Heart left ventricle (tissue), 16 donors: Measurements from ENCODE around the gene EML6. TPM values are rescaled to one million over a fixed set of nuclear protein-coding genes. Genes with fewer than 3 reads are reported as not detected.

Experiments
- ATAC-seq, 4 donors: fragments of 200-7000 bp; cut with Tn5 transposase; one replicate each; pipeline ENCODE4 v1.9.1; 2020 to 2022; ENCODE audit warnings: moderate library complexity in 4 of 4, mild to moderate bottlenecking in 3 of 4, moderate number of reproducible peaks in 1 of 4
- DNase-seq, 5 donors: peaks; one replicate each; pipeline ENCODE4 v3.0.0-alpha.2; 2020
- H3K27ac ChIP-seq, 12 donors: fragments of 200-600 bp; sonication (generic) in 4 of 12; one replicate each; pipeline versions ENCODE4 v1.5.0 to v1.8.0; 2016 to 2022; ENCODE audit warnings: mild to moderate bottlenecking in 2 of 12
- H3K27me3 ChIP-seq, 9 donors: fragments of 200-600 bp; sonication (generic) in 2 of 9; one replicate each; pipeline versions ENCODE4 v1.5.1 to v1.8.0; 2016 to 2022; ENCODE audit warnings: mild to moderate bottlenecking in 3 of 9
- H3K36me3 ChIP-seq, 9 donors: fragments of 200-600 bp; sonication (generic) in 2 of 9; one replicate each; pipeline versions ENCODE4 v1.5.0 to v1.8.0; 2018 to 2022; ENCODE audit warnings: mild to moderate bottlenecking in 2 of 9
- H3K4me1 ChIP-seq, 12 donors: fragments of 200-600 bp; sonication (generic) in 4 of 12; one replicate each; pipeline versions ENCODE4 v1.5.0 to v1.8.0; 2016 to 2022; ENCODE audit warnings: mild to moderate bottlenecking in 3 of 12
- H3K4me3 ChIP-seq, 12 donors: fragments of 200-600 bp; sonication (generic) in 4 of 12; one replicate each; pipeline versions ENCODE4 v1.5.0 to v1.8.0; 2017 to 2022; ENCODE audit warnings: mild to moderate bottlenecking in 9 of 12, moderate library complexity in 4 of 12
- H3K9me3 ChIP-seq, 12 donors: fragments of 200-600 bp; sonication (generic) in 4 of 12; one replicate each; pipeline versions ENCODE4 v1.5.0 to v1.8.0; 2016 to 2022; ENCODE audit warnings: mild to moderate bottlenecking in 1 of 12
- CTCF ChIP-seq, 12 donors: fragments of 200-600 bp; sonication (generic) in 4 of 12; IDR thresholded peaks; one replicate each; pipeline versions ENCODE4 v1.5.0 to v1.8.0; 2018 to 2022; ENCODE audit warnings: antibody characterized with exemption in 12 of 12, mild to moderate bottlenecking in 5 of 12
- POLR2A ChIP-seq, 2 donors: fragments of 450-650 bp; IDR thresholded peaks; one replicate each; pipeline ENCODE4 v1.6.1; 2017; ENCODE audit warnings: antibody characterized with exemption in 2 of 2, mild to moderate bottlenecking in 2 of 2, moderate library complexity in 2 of 2
- WGBS, 4 donors: extraction: QIAGEN DNeasy Blood & Tissue Kit in 2 of 4; methylation state at CpG; one replicate each; pipeline versions ENCODE4 v1.1.5 to v1.1.7; 2013 to 2018; 5-methylcytosine and 5-hydroxymethylcytosine counted together
- intact Hi-C, 10 donors: fragments of 100-400 bp; cut with DNase I; formaldehyde crosslinking; loops; one replicate each; pipeline versions ENCODE4 v1.11.1 to v1.14.2; 2022
- polyA plus RNA-seq, 2 donors: library from polyadenylated mRNA; stranded (reverse); fragments of 200-250 nt; gene quantifications; one replicate each; pipeline ENCODE4 v1.2.3, GENCODE V29; 2013
- total RNA-seq, 9 donors: library from RNA; depleted of rRNA in 2 of 9; stranded (reverse); fragments of >200 nt in 2 of 9; fragmentation: NEBNext Ultra II Directional in 3 of 9; extraction: Animal tissue kit (Norgen Biotek cat#: 25700) in 3 of 9; gene quantifications; one replicate each; pipeline versions ENCODE4 v1.1.0 to v1.2.4, GENCODE V29; 2016 to 2023
- donor health status: ischemic (EF 13 %, LVEDD 7.1; RV severe dilation, severe dysfunction).
- donor health status: healthy with polysubstance abuse.
- donor health status: DM: no; HTN: yes; CAD: no.
- donor health status: DM: no; HTN: no; CAD: no.
- donor health status: ischemic (EF 25% LVEDD 6.9; RV normal size, moderate dysfunction).
- donor health status: ischemic (EF 25% LVEDD 5.7; RV mildly dilated, moderate dysfunction).
- donor health status: healthy.
- donor health status: DM: yes; HTN: yes; CAD: no.
- donor health status: ischemic (EF 35%, LVEDD 5.7; RV mildly dilated, moderate dysfunction).
- donor health status: nonischemic (EF 11% LVEDD 7.7; RV severe dilation, severe dysfunction).
- donor health status: DM: yes; HTN: yes; CAD: no.
- donor health status: PGD.
- donor health status: ischemic (EF 29% LVEDD 5.4; RV normal size, mild dysfunction).
- donor health status: nonischemic (EF 23%, LVEDD 6.1; RV moderate dilation, normal function).

Gene EML6
- total and polyA plus RNA-seq, 11 donors: 0.08 to 1.2 (median 0.58) TPM

- Histone ChIP-seq H3K4me3 (no peak overlapping the region), H3K36me3 (no peaks in the 10 kb centered on the region), H3K27ac (no peak overlapping the region), H3K9me3 (peaks cover 0 to 11% (median 0%) of the 10 kb centered on the region in 12 donors), H3K27me3 (no peaks in the 10 kb centered on the region), H3K4me1 (no peaks in the 10 kb centered on the region)
- intact Hi-C loops: no loop called here
- TF ChIP-seq CTCF (IDR thresholded peaks at IDR 0.05) (peak in 1 of 12 donors; percentile 21), POLR2A (IDR thresholded peaks at IDR 0.05) (no peak)
- ATAC-seq (no peak), DNase-seq (no peak)
- 75 to 86% (median 82%) methylated on average over 3 of the region's 3 CpGs for WGBS, 4 donors
Measured at GRCh38 chr2:54859416-54859815, 136.0 kb downstream of the EML6 start.

GRCh38 chr2:54859997-54860701 is 136.7 kb downstream of the EML6 start:
- H3K27ac ChIP-seq: no peak overlapping the region
- no peaks in the 10 kb centered on the region for H3K27me3 ChIP-seq
- intact Hi-C loops: no loop called here
- no peak overlapping the region for H3K4me3 ChIP-seq
- no peaks in the 10 kb centered on the region for H3K4me1 ChIP-seq
- WGBS, 4 donors: 86 to 91% (median 87%) methylated on average over 7 of the region's 7 CpGs
- ATAC-seq (no peak), DNase-seq (no peak)
- TF ChIP-seq POLR2A (IDR thresholded peaks at IDR 0.05): no peak
- TF ChIP-seq CTCF (IDR thresholded peaks at IDR 0.05): no peak
- peaks cover 0 to 11% (median 0%) of the 10 kb centered on the region in 12 donors for H3K9me3 ChIP-seq
- H3K36me3 ChIP-seq: no peaks in the 10 kb centered on the region

GRCh38 chr2:54862229-54862628 is 138.8 kb downstream of the EML6 start:
- 92 to 96% (median 95%) methylated on average over 4 of the region's 4 CpGs for WGBS, 4 donors
- no peak for ATAC-seq
- intact Hi-C loops: no loop called here
- no peak for DNase-seq
- Histone ChIP-seq H3K36me3 (no peaks in the 10 kb centered on the region), H3K4me3 (no peak overlapping the region), H3K4me1 (no peaks in the 10 kb centered on the region), H3K27ac (no peak overlapping the region), H3K9me3 (peaks cover 0 to 11% (median 0%) of the 10 kb centered on the region in 12 donors), H3K27me3 (no peaks in the 10 kb centered on the region)
- TF ChIP-seq POLR2A (IDR thresholded peaks at IDR 0.05) (no peak), CTCF (IDR thresholded peaks at IDR 0.05) (no peak)

GRCh38 chr2:54862742-54863141 is 139.3 kb downstream of the EML6 start:
- 86 to 92% (median 90%) methylated on average over 2 of the region's 2 CpGs for WGBS, 4 donors
- DNase-seq: no peak
- intact Hi-C loops: no loop called here
- no peak for TF ChIP-seq POLR2A (IDR thresholded peaks at IDR 0.05)
- no peak for TF ChIP-seq CTCF (IDR thresholded peaks at IDR 0.05)
- no peaks in the 10 kb centered on the region for H3K27me3 ChIP-seq
- H3K36me3 ChIP-seq: no peaks in the 10 kb centered on the region
- no peak for ATAC-seq
- no peak overlapping the region for H3K4me3 ChIP-seq
- peaks cover 0 to 11% (median 0%) of the 10 kb centered on the region in 12 donors for H3K9me3 ChIP-seq
- no peaks in the 10 kb centered on the region for H3K4me1 ChIP-seq
- no peak overlapping the region for H3K27ac ChIP-seq
